SK-N-SH (cell line): Measurements from ENCODE around the gene LRCOL1. TPM values are rescaled to one million over a fixed set of nuclear protein-coding genes. Genes with fewer than 3 reads are reported as not detected.

Experiments used
- CTCF ChIA-PET: fragments of 300-600, 350-600 bp; formaldehyde crosslinking; extraction: SDS; loops from one replicate; lab custom pipeline; 2021; lab: Yijun Ruan, JAX
- POLR2A ChIA-PET: fragments of 350-600 bp; sonication (Branson Sonifier 250); formaldehyde crosslinking; extraction: SDS; loops from one replicate; lab custom pipeline; 2020; ENCODE audit warnings: antibody characterized with exemption, inconsistent platforms; lab: Yijun Ruan, JAX
- DNase-seq: peaks from one replicate; pipeline ENCODE4 v3.0.0; 2012
- H2AFZ ChIP-seq: fragments of 200-600 bp; sonication (generic); 2 replicates; pipeline ENCODE4 v1.8.1; 2016; ENCODE audit warnings: antibody characterized with exemption, mild to moderate bottlenecking, low read depth
- H3F3A ChIP-seq: fragments of 200-600 bp; sonication (generic); replicated peaks from 2 replicates; pipeline ENCODE3; 2016; ENCODE audit warnings: antibody characterized with exemption, mild to moderate bottlenecking; ENCODE audit not compliant: insufficient read depth
- H3K27ac ChIP-seq, 2 experiments: fragments of 200-500 bp in 1 of 2; fragments of 200-600 bp in 1 of 2; sonication (Bioruptor generic) in 1 of 2; sonication (generic), shearing (Covaris generic) in 1 of 2; 2 replicates each; pipeline versions ENCODE4 v1.5.1 to v1.6.1; 2014 to 2016; ENCODE audit warnings: low read depth in 2 of 2, inconsistent platforms in 1 of 2, low read length in 1 of 2, mild to moderate bottlenecking in 1 of 2, mixed read lengths in 1 of 2
- H3K27me3 ChIP-seq: fragments of 200-600 bp; sonication (generic), shearing (Covaris generic); 2 replicates; pipeline ENCODE4 v1.6.1; 2016; ENCODE audit warnings: mixed run types; ENCODE audit not compliant: insufficient read depth
- H3K36me3 ChIP-seq, 2 experiments: fragments of 200-500 bp in 1 of 2; fragments of 200-600 bp in 1 of 2; sonication (Bioruptor generic) in 1 of 2; sonication (generic) in 1 of 2; replicated peaks in 1 of 2; 2 replicates each; pipeline versions ENCODE3 to v1.5.1; 2014 to 2016; ENCODE audit warnings: low read length in 1 of 2, mild to moderate bottlenecking in 1 of 2; ENCODE audit not compliant: insufficient read depth in 2 of 2, control insufficient read depth in 1 of 2
- H3K4me1 ChIP-seq, 2 experiments: fragments of 200-500 bp in 1 of 2; fragments of 200-600 bp in 1 of 2; sonication (Bioruptor generic) in 1 of 2; sonication (generic), shearing (Covaris generic) in 1 of 2; 2 replicates each; pipeline versions ENCODE4 v1.5.1 to v1.6.1; 2014 to 2016; ENCODE audit warnings: low read depth in 1 of 2, low read length in 1 of 2, mixed run types in 1 of 2; ENCODE audit not compliant: insufficient read depth in 2 of 2, control insufficient read depth in 1 of 2
- H3K4me2 ChIP-seq: fragments of 200-600 bp; sonication (generic), shearing (Covaris generic); 2 replicates; pipeline ENCODE4 v1.6.1; 2017; ENCODE audit warnings: mixed run types
- H3K4me3 ChIP-seq, 2 experiments: fragments of 200-500 bp in 1 of 2; fragments of 200-600 bp in 1 of 2; sonication (Bioruptor generic) in 1 of 2; sonication (generic), shearing (Covaris generic) in 1 of 2; 2 replicates each; pipeline versions ENCODE4 v1.5.1 to v1.8.1; 2014 to 2016; ENCODE audit warnings: low read depth in 2 of 2, inconsistent platforms in 1 of 2, low read length in 1 of 2, mild to moderate bottlenecking in 1 of 2, mixed read lengths in 1 of 2, moderate library complexity in 1 of 2
- H3K79me2 ChIP-seq: fragments of 200-600 bp; sonication (generic); 2 replicates; pipeline ENCODE4 v1.8.1; 2017; ENCODE audit warnings: mild to moderate bottlenecking; ENCODE audit not compliant: insufficient read depth
- H3K9ac ChIP-seq: fragments of 200-600 bp; sonication (generic); 2 replicates; pipeline ENCODE4 v1.6.1; 2017; ENCODE audit warnings: mixed run types
- H3K9me2 ChIP-seq: fragments of 200-600 bp; sonication (generic); 2 replicates; pipeline ENCODE4 v1.6.1; 2017; ENCODE audit warnings: mixed run types
- H3K9me3 ChIP-seq: fragments of 200-600 bp; sonication (generic); 2 replicates; pipeline ENCODE4 v1.6.1; 2017; ENCODE audit warnings: mixed run types, mild to moderate bottlenecking, moderate library complexity
- H4K20me1 ChIP-seq: fragments of 200-600 bp; sonication (generic); 2 replicates; pipeline ENCODE4 v1.6.1; 2017; ENCODE audit warnings: mild to moderate bottlenecking, mixed run types; ENCODE audit not compliant: insufficient read depth
- CHD2 ChIP-seq: fragments of 150-350 bp; IDR thresholded peaks from 2 replicates; pipeline ENCODE4 v1.6.1; 2018; ENCODE audit warnings: low read length; ENCODE audit not compliant: partially characterized antibody
- ELF1 ChIP-seq: IDR thresholded peaks from 2 replicates; pipeline ENCODE4 v1.4.0; 2012
- EP300 ChIP-seq, 2 experiments: IDR thresholded peaks; 2 replicates each; pipeline versions ENCODE4 v1.4.0 to v1.6.1; 2012; ENCODE audit warnings: borderline replicate concordance in 1 of 2, low read depth in 1 of 2, low read length in 1 of 2
- EZH2phosphoT487 ChIP-seq: fragments of 200-600 bp; sonication (generic); IDR thresholded peaks from 2 replicates; pipeline ENCODE4 v1.6.1; 2017; ENCODE audit warnings: low read depth, mixed run types, mild to moderate bottlenecking, antibody characterized with exemption, moderate library complexity, borderline replicate concordance
- FOXM1 ChIP-seq: IDR thresholded peaks from 2 replicates; pipeline ENCODE4 v1.4.0; 2012; ENCODE audit warnings: low read depth, mild to moderate bottlenecking
- GABPA ChIP-seq: IDR thresholded peaks from 2 replicates; pipeline ENCODE4 v1.4.0; 2012; ENCODE audit warnings: low read depth, mild to moderate bottlenecking
- GATA2 ChIP-seq: sonication (generic); formaldehyde crosslinking; IDR thresholded peaks from 2 replicates; pipeline ENCODE4 v1.5.0; 2020; ENCODE audit warnings: mild to moderate bottlenecking, missing genetic modification reagents
- MEF2A ChIP-seq: IDR thresholded peaks from 2 replicates; pipeline ENCODE4 v1.4.0; 2012; ENCODE audit warnings: low read depth, borderline replicate concordance
- NFIC ChIP-seq: IDR thresholded peaks from 2 replicates; pipeline ENCODE4 v1.4.0; 2012; ENCODE audit warnings: borderline replicate concordance
- NRF1 ChIP-seq: IDR thresholded peaks from 2 replicates; pipeline ENCODE4 v1.6.1; 2012; ENCODE audit warnings: low read depth, mild to moderate bottlenecking, low read length
- RAD21 ChIP-seq: IDR thresholded peaks from 2 replicates; pipeline ENCODE4 v1.6.1; 2012; ENCODE audit warnings: mild to moderate bottlenecking, low read length
- RCOR1 ChIP-seq: fragments of 150-350 bp; IDR thresholded peaks from 2 replicates; pipeline ENCODE4 v1.6.1; 2017; ENCODE audit warnings: antibody characterized with exemption, low read length
- RFX5 ChIP-seq: IDR thresholded peaks from 2 replicates; pipeline ENCODE4 v1.6.1; 2012; ENCODE audit warnings: mild to moderate bottlenecking, improper control_type of control experiment, low read length
- RXRA ChIP-seq: IDR thresholded peaks from 2 replicates; pipeline ENCODE4 v1.4.0; 2012; ENCODE audit warnings: low read depth, mild to moderate bottlenecking, borderline replicate concordance
- SIN3A ChIP-seq: IDR thresholded peaks from 2 replicates; pipeline ENCODE4 v1.6.1; 2012; ENCODE audit warnings: low read depth, mild to moderate bottlenecking, low read length, moderate library complexity, borderline replicate concordance
- TAF1 ChIP-seq: IDR thresholded peaks from 2 replicates; pipeline ENCODE4 v1.6.1; 2012; ENCODE audit warnings: low read depth, mild to moderate bottlenecking, low read length, moderate library complexity, borderline replicate concordance
- TCF12 ChIP-seq: IDR thresholded peaks from 2 replicates; pipeline ENCODE4 v1.4.0; 2012
- WGBS: methylation state at CpG from one replicate; pipeline ENCODE4 v1.1.6; 2017; ENCODE audit warnings: low lambda C conversion rate; 5-methylcytosine and 5-hydroxymethylcytosine counted together
- polyA plus RNA-seq, 3 experiments: library from polyadenylated mRNA; depleted of rRNA; stranded (reverse); fragments of >200 nt; gene quantifications; 2 replicates each; pipeline ENCODE4 v1.2.3, GENCODE V29; 2012
- TF ChIP-seq, protein P1 (sequence below): IDR thresholded peaks from 2 replicates; pipeline ENCODE4; 2012
- TF ChIP-seq, protein P2 (sequence below): fragments of 150-350 bp; IDR thresholded peaks from 2 replicates; pipeline ENCODE4 v1.6.1; 2017; ENCODE audit warnings: antibody characterized with exemption, low read length, low read depth, borderline replicate concordance
- TF ChIP-seq, protein P3 (sequence below): IDR thresholded peaks from 2 replicates; pipeline ENCODE4 v1.4.0; 2012; ENCODE audit warnings: low read depth, borderline replicate concordance
- TF ChIP-seq, protein P4 (sequence below): fragments of 150-350 bp; IDR thresholded peaks from 2 replicates; pipeline ENCODE4 v1.6.1; 2016; ENCODE audit warnings: mild to moderate bottlenecking, low read depth, low read length

The LRCOL1 gene
- polyA plus RNA-seq, 1 of the 3 experiments (the other 2 are of a cell fraction) = 1.1 TPM

DNA sequence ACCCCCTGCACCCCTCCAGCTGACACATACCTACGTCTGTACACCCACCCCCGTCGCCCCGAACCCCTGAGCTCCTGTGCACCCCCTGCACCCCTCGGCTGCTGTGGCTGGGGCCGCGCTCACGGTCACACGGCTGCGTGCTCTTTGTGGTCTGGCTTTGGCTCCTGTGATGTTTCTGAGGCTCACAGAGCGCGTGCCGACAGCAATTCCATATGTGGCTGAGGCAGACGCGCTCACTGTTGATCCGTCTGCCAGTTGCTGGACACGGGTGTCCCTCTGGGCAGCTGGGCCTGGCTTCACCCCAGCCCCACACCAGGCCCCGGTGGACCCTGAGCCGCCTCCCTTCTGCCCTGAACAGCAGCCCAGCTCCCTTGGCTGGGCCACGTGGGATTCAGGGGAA is 46.5 kb downstream of the LRCOL1 start:
- Histone ChIP-seq H3K9ac (no peak overlapping the region), H3F3A (no peaks in the 10 kb centered on the region), H3K4me2 (no peak overlapping the region), H3K9me2 (no peaks in the 10 kb centered on the region), H3K36me3 (peaks cover 0 to 16% of the 10 kb centered on the region in 2 experiments), H4K20me1 (peaks cover 42% of the 10 kb centered on the region), H3K4me1 (peaks cover 0 to 11% of the 10 kb centered on the region in 2 experiments; a peak in 1 of 4 replicates), H3K4me3 (no peak overlapping the region), H3K79me2 (peaks cover 8% of the 10 kb centered on the region; the same call in 1 of the 2 replicates), H2AFZ (no peak overlapping the region), H3K9me3 (no peaks in the 10 kb centered on the region), H3K27ac (no peak overlapping the region), H3K27me3 (no peaks in the 10 kb centered on the region)
- TF ChIP-seq ELF1 (no peak), NRF1 (no peak), FOXM1 (no peak), RXRA (no peak), TCF12 (no peak)
- TF ChIP-seq, protein P1, sequence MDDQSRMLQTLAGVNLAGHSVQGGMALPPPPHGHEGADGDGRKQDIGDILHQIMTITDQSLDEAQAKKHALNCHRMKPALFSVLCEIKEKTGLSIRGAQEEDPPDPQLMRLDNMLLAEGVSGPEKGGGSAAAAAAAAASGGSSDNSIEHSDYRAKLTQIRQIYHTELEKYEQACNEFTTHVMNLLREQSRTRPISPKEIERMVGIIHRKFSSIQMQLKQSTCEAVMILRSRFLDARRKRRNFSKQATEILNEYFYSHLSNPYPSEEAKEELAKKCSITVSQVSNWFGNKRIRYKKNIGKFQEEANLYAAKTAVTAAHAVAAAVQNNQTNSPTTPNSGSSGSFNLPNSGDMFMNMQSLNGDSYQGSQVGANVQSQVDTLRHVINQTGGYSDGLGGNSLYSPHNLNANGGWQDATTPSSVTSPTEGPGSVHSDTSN = no peak
- TF ChIP-seq, protein P2, sequence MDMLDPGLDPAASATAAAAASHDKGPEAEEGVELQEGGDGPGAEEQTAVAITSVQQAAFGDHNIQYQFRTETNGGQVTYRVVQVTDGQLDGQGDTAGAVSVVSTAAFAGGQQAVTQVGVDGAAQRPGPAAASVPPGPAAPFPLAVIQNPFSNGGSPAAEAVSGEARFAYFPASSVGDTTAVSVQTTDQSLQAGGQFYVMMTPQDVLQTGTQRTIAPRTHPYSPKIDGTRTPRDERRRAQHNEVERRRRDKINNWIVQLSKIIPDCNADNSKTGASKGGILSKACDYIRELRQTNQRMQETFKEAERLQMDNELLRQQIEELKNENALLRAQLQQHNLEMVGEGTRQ = no peak
- WGBS = 97% methylated on average over 11 of the region's 20 CpGs
- ChIA-PET CTCF (interaction anchor here (1.1 to 1.2 kb wide), 2 partner anchors 149 to 150 kb away, joined by 3 to 4 read pairs; no protein-coding TSS in a partner anchor), POLR2A (no interaction called here)
- DNase-seq = no peak

DNA sequence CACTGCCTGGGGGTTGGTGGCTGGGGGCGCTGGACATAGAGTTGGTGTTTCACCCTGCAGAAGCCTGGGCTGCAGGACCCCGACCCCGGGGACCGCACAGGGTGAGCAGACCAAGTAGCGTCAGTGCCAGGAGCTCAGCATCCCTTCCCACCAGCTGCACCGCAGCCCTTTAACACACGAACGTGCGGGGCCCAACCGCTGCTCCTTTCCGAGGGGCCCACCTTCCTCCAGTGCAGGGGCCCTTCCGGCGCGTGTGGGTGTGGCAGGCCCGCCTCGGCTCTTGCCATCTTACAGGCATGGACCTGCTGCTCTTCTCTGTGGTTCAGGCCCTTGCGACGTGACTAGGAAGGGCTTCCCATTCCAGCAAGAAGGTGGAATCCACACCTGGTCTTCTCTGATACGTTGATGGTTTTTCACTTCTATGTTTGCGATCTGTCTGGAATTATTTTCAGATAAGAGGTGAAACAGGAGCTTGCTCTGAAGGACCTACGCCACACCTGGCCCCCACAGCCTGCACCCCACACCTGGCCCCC is 47.8 kb downstream of the LRCOL1 start:
- peaks cover 42% of the 10 kb centered on the region for H4K20me1 ChIP-seq
- H3K4me3 ChIP-seq = no peak overlapping the region
- H3F3A ChIP-seq = no peaks in the 10 kb centered on the region
- H3K27ac ChIP-seq = no peak overlapping the region
- 93% methylated on average over 20 of the region's 21 CpGs for WGBS
- no peak overlapping the region for H3K9ac ChIP-seq
- peaks cover 0 to 13% of the 10 kb centered on the region in 2 experiments for H3K36me3 ChIP-seq
- TF ChIP-seq RFX5 = no peak
- no peak for TF ChIP-seq CHD2
- TF ChIP-seq GABPA = no peak
- TF ChIP-seq MEF2A = no peak
- TF ChIP-seq EP300 (IDR thresholded peaks at IDR 0.05; ENCODE audit: borderline replicate concordance in 1 of 2, low read depth in 1 of 2, low read length in 1 of 2) = no peak
- TF ChIP-seq, protein P3, sequence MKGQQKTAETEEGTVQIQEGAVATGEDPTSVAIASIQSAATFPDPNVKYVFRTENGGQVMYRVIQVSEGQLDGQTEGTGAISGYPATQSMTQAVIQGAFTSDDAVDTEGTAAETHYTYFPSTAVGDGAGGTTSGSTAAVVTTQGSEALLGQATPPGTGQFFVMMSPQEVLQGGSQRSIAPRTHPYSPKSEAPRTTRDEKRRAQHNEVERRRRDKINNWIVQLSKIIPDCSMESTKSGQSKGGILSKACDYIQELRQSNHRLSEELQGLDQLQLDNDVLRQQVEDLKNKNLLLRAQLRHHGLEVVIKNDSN = no peak
- no peak for TF ChIP-seq EZH2phosphoT487
- no peak for TF ChIP-seq RAD21
- TF ChIP-seq, protein P2 = no peak
- TF ChIP-seq, protein P4, sequence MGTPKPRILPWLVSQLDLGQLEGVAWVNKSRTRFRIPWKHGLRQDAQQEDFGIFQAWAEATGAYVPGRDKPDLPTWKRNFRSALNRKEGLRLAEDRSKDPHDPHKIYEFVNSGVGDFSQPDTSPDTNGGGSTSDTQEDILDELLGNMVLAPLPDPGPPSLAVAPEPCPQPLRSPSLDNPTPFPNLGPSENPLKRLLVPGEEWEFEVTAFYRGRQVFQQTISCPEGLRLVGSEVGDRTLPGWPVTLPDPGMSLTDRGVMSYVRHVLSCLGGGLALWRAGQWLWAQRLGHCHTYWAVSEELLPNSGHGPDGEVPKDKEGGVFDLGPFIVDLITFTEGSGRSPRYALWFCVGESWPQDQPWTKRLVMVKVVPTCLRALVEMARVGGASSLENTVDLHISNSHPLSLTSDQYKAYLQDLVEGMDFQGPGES = no peak
- TF ChIP-seq TAF1 = no peak
- no peak for TF ChIP-seq GATA2 (CRISPR knock-in tag)
- no peak for TF ChIP-seq FOXM1
- TF ChIP-seq, protein P1 = no peak
- no peak for TF ChIP-seq NFIC
- TF ChIP-seq RCOR1 = no peak
- TF ChIP-seq SIN3A = no peak
- H2AFZ ChIP-seq = no peak overlapping the region
- H3K9me2 ChIP-seq = no peaks in the 10 kb centered on the region
- ChIA-PET CTCF (interaction anchor here (0.8 to 5.9 kb wide), 6 partner anchors 14 to 155 kb away, joined by 3 to 80 read pairs (median 3); no protein-coding TSS in a partner anchor), POLR2A (no interaction called here)
- H3K4me2 ChIP-seq = no peak overlapping the region
- H3K9me3 ChIP-seq = no peaks in the 10 kb centered on the region
- peaks cover 8% of the 10 kb centered on the region; the same call in 1 of the 2 replicates for H3K79me2 ChIP-seq
- H3K4me1 ChIP-seq = peaks cover 0 to 11% of the 10 kb centered on the region in 2 experiments; a peak in 1 of 4 replicates
- H3K27me3 ChIP-seq = no peaks in the 10 kb centered on the region
- no peak for DNase-seq
